ENCODE measurements around the gene CAP2. TPM values are rescaled to one million over a fixed set of nuclear protein-coding genes. Genes with fewer than 3 reads are reported as not detected.

CAP2 gene
- total RNA-seq, 4 donors from 2014 or later, result 28.5 to 66.5 (median 59.0) TPM

DNA sequence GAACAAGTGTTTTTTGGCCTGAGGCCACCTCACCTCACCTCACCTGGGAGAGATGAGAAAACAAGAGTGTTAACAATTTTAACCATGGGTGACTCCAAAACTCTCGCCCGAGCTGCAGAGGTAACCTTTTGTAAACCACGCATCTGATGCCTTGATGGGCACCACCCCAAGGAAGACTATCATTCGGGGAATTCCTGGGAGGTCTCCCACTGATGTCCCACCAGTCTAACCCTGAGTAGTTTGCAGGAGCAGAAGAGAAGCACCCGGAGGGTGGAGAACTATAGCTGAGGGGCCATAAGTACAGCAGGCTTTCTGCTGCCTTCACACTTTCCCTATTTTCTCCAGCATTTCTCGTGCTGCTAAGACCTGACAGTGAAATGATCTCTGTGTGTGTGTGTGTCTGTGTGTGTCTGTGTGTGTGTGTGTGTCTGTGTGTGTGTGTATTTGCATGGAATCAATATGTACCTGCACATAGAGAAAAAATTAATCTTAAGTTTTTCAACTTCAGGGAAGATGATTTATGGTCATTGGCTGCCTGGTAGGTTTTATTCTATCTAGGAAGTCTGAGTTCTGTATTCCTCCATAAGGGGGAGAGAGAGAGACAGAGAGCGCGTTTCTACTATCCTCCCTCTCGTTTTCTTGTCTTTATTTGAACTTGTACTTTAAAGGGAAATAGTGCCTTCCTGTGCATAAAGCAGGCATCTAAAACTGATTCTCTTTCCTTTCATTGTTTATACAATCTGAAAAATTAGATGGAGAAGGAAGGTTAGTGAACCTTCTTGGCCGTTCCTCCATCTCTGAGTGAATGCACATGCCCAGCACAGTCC is 75.8 kb downstream of the CAP2 start:
- peak overlapping the region; percentile 78 to 88 (median 84) for H3K27ac ChIP-seq
- H3K4me1 ChIP-seq, result peaks cover 3 to 57% (median 8%) of the 10 kb centered on the region in 3 donors
- H3K4me3 ChIP-seq, result no peak overlapping the region
- WGBS, 2 donors (ENCODE audit: low coverage in 1 of 2), result 23 to 34% methylated on average over 6 to 9 of the region's 10 CpGs
- no peaks in the 10 kb centered on the region for H3K9me3 ChIP-seq
- TF ChIP-seq, protein P1, sequence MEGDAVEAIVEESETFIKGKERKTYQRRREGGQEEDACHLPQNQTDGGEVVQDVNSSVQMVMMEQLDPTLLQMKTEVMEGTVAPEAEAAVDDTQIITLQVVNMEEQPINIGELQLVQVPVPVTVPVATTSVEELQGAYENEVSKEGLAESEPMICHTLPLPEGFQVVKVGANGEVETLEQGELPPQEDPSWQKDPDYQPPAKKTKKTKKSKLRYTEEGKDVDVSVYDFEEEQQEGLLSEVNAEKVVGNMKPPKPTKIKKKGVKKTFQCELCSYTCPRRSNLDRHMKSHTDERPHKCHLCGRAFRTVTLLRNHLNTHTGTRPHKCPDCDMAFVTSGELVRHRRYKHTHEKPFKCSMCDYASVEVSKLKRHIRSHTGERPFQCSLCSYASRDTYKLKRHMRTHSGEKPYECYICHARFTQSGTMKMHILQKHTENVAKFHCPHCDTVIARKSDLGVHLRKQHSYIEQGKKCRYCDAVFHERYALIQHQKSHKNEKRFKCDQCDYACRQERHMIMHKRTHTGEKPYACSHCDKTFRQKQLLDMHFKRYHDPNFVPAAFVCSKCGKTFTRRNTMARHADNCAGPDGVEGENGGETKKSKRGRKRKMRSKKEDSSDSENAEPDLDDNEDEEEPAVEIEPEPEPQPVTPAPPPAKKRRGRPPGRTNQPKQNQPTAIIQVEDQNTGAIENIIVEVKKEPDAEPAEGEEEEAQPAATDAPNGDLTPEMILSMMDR (IDR thresholded peaks at IDR 0.05), result peak; percentile 55 to 74 (median 70)
- TF ChIP-seq POLR2A (IDR thresholded peaks at IDR 0.05) (no peak), POLR2AphosphoS5 (IDR thresholded peaks at IDR 0.05) (peak; percentile 34), EP300 (IDR thresholded peaks at IDR 0.05) (no peak)
- ATAC-seq, result peak; percentile 29
- no peaks in the 10 kb centered on the region for H3K27me3 ChIP-seq
- H3K36me3 ChIP-seq, result peaks cover 0 to 25% of the 10 kb centered on the region in 2 donors

DNA sequence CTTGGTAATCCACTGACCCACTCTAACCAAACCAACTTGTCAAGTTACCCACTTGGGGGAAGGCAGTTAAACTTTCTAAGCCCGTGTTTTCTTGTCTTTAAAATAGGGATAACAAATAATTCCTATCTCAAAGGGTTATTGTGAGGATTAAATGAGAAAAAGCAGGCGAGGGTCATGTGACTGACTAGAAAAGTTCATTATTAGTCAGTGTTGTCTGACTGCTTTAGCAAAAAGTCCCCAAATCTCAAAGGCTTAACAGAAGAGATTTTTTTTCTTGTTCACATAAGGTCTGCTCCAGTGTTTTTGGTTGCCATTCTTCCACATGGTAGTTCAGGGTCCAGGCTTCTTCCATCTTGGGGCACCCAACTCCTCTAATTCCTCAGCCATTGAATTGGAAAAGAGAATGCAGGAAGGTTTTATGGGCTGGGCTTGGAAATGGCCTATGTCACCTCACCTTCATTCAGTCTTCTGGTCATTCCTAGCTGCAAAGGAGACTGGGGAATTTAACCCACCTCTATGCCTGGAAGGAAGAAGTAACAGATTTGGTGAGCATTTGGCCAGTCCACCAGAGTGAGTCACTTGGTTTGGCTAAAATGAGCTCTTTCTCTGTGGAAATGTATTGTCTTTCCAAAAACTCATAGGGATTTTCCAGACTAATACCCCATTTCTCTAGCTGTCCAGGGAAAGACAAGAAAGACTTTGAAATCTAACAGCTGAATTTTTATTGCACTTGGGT is 77.0 kb downstream of the CAP2 start:
- peaks cover 3 to 68% (median 8%) of the 10 kb centered on the region in 3 donors for H3K4me1 ChIP-seq
- no peak for TF ChIP-seq EP300 (IDR thresholded peaks at IDR 0.05)
- TF ChIP-seq POLR2A (IDR thresholded peaks at IDR 0.05), result no peak
- TF ChIP-seq POLR2AphosphoS5 (IDR thresholded peaks at IDR 0.05), result no peak
- TF ChIP-seq, protein P1 (IDR thresholded peaks at IDR 0.05), result no peak

DNA sequence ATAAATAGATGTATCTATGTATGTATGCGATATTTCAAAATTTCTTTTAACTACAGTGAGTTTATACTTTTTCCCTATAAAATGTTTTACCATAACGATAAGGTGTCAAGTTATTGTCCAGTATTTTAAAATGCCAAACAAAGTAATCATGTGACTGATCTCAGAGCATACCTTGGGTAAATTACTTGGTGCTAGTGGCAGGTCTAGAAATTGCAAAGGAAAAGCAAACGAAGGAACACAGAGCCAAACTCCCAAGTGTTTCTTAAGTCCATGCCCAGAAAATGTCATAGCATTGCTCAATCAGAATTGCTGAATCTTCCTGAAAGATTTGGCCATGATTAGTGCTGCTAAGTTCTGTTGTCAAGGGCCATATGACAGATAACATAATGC is 77.5 kb downstream of the CAP2 start:
- 20 to 43% methylated on average over 3 of the region's 3 CpGs for WGBS, 2 donors (ENCODE audit: low coverage in 1 of 2)
- Histone ChIP-seq H3K27ac (peak overlapping the region; percentile 78 to 88 (median 84)), H3K36me3 (peaks cover 0 to 8% of the 10 kb centered on the region in 2 donors), H3K27me3 (no peaks in the 10 kb centered on the region), H3K4me3 (no peak overlapping the region), H3K4me1 (peaks cover 3 to 74% (median 9%) of the 10 kb centered on the region in 3 donors), H3K9me3 (no peaks in the 10 kb centered on the region)
- TF ChIP-seq EP300 (IDR thresholded peaks at IDR 0.05), result no peak
- TF ChIP-seq, protein P1 (IDR thresholded peaks at IDR 0.05), result peak; percentile 13 to 79 (median 56)
- no peak for TF ChIP-seq POLR2A (IDR thresholded peaks at IDR 0.05)
- TF ChIP-seq POLR2AphosphoS5 (IDR thresholded peaks at IDR 0.05), result peak; percentile 97
- ATAC-seq, result peak; percentile 90

More for the DNA sequence above, 77.0 kb downstream of the CAP2 start:
- ATAC-seq, result peak; percentile 50
- H3K4me3 ChIP-seq, result no peak overlapping the region
- no peaks in the 10 kb centered on the region for H3K9me3 ChIP-seq
- 22 to 51% methylated on average over 2 of the region's 2 CpGs for WGBS, 2 donors (ENCODE audit: low coverage in 1 of 2)
- no peaks in the 10 kb centered on the region for H3K27me3 ChIP-seq
- peaks cover 0 to 13% of the 10 kb centered on the region in 2 donors for H3K36me3 ChIP-seq
- peak overlapping the region; percentile 78 to 88 (median 84) for H3K27ac ChIP-seq

DNA sequence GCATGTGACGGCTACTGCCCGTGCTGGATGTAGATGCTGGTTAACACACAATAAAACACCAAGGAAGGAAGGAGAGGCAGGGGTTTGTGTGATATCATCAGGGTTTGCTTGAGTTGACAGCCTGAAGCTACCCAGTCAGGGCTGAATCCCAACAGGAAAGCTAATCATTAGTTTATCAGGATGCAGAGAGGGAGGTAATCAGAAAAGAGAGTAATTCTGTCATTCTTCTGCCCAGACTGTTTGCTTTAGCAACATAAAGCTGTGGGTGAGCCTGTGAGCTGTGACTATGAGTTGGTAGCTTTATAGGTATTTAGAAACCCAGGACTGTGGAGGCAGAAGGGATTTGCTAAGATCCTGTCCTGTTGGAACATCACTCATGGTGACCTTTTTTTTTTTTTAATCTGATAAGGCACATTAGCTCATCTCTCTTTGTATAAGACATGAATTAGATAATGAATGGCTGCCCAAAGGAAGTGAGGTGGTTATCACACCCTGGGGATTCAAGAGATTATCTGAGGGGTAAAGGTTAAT is 79.3 kb downstream of the CAP2 start:
- ATAC-seq, result no peak
- Histone ChIP-seq H3K27ac (peak overlapping the region; percentile 82 to 89 (median 85)), H3K36me3 (no peaks in the 10 kb centered on the region), H3K27me3 (no peaks in the 10 kb centered on the region), H3K4me1 (peaks cover 3 to 90% (median 11%) of the 10 kb centered on the region in 3 donors), H3K4me3 (no peak overlapping the region), H3K9me3 (no peaks in the 10 kb centered on the region)
- 31 to 80% methylated on average over 2 of the region's 2 CpGs for WGBS, 2 donors (ENCODE audit: low coverage in 1 of 2)
- no peak for TF ChIP-seq POLR2AphosphoS5 (IDR thresholded peaks at IDR 0.05)
- TF ChIP-seq EP300 (IDR thresholded peaks at IDR 0.05), result no peak
- TF ChIP-seq POLR2A (IDR thresholded peaks at IDR 0.05), result no peak
- TF ChIP-seq, protein P1 (IDR thresholded peaks at IDR 0.05), result no peak
